Measurements from ENCODE around the gene INCENP.
A peak's percentile ranks its signal among the peaks of the same experiment; 100 is the strongest.

Gene INCENP

GRCh38 chr11:62169935-62170334 is 46.1 kb downstream of the INCENP start:
- POLR2A ChIA-PET: interaction anchor here (0.6 kb wide), 1 partner anchor 44 kb away, joined by 3 read pairs; no protein-coding TSS in a partner anchor
- H3K4me3 ChIP-seq (ENCODE audit: low read depth, low read length): no peak overlapping the region
- CTCF ChIA-PET: interaction anchor here (0.6 to 1.0 kb wide), 3 partner anchors 10 to 106 kb away, joined by 3 to 4 read pairs (median 3); no protein-coding TSS in a partner anchor
- no peaks in the 10 kb centered on the region for H3K4me1 ChIP-seq (ENCODE audit: control insufficient read depth, insufficient read depth, low read length)
- no peak for TF ChIP-seq ZNF398 (tag by site-specific recombination; IDR thresholded peaks at IDR 0.05)
- TF ChIP-seq ZNF341 (tag by site-specific recombination; IDR thresholded peaks at IDR 0.05; ENCODE audit: low read depth): no peak
- no peak for TF ChIP-seq ZNF311 (tag by site-specific recombination; IDR thresholded peaks at IDR 0.05; ENCODE audit: borderline replicate concordance)
- TF ChIP-seq ZNF513 (tag by site-specific recombination; IDR thresholded peaks at IDR 0.05): no peak
- TF ChIP-seq REST (tag by site-specific recombination; IDR thresholded peaks at IDR 0.05): no peak
- no peak for TF ChIP-seq PATZ1 (tag by site-specific recombination; IDR thresholded peaks at IDR 0.05)
- no peak for TF ChIP-seq ZNF274 (IDR thresholded peaks at IDR 0.05; ENCODE audit: low read length)
- TF ChIP-seq ZNF274 (tag by site-specific recombination; IDR thresholded peaks at IDR 0.05; ENCODE audit: borderline replicate concordance): no peak
- TF ChIP-seq ZNF48 (tag by site-specific recombination; IDR thresholded peaks at IDR 0.05): no peak
- no peak for TF ChIP-seq ZFP41 (tag by site-specific recombination; IDR thresholded peaks at IDR 0.05; ENCODE audit: borderline replicate concordance)
- TF ChIP-seq KLF1 (tag by site-specific recombination; IDR thresholded peaks at IDR 0.05): no peak
- no peak for TF ChIP-seq ZNF660 (tag by site-specific recombination; IDR thresholded peaks at IDR 0.05)
- no peak overlapping the region for H3K27ac ChIP-seq (ENCODE audit: extremely low read depth, low read depth, low read length)
- no peaks in the 10 kb centered on the region for H3K36me3 ChIP-seq (ENCODE audit: control insufficient read depth in 2 of 2, insufficient read depth in 1 of 2, low read length in 2 of 2)
- H3K9me3 ChIP-seq (ENCODE audit: control insufficient read depth, insufficient read depth, low read depth, low read length): no peaks in the 10 kb centered on the region

- no peak overlapping the region for H3K4me3 ChIP-seq (ENCODE audit: low read depth, low read length)
- no peaks in the 10 kb centered on the region for H3K36me3 ChIP-seq (ENCODE audit: control insufficient read depth in 2 of 2, insufficient read depth in 1 of 2, low read length in 2 of 2)
- no peaks in the 10 kb centered on the region for H3K4me1 ChIP-seq (ENCODE audit: control insufficient read depth, insufficient read depth, low read length)
- no peaks in the 10 kb centered on the region for H3K9me3 ChIP-seq (ENCODE audit: control insufficient read depth, insufficient read depth, low read depth, low read length)
- ChIA-PET POLR2A (interaction anchor here (0.6 kb wide), 1 partner anchor 33 kb away, joined by 3 read pairs; no protein-coding TSS in a partner anchor), CTCF (interaction anchor here (0.6 to 2.2 kb wide), 29 partner anchors 9 to 458 kb away, joined by 3 to 13 read pairs (median 3); partner anchors contain the start of genes ASRGL1 and SCGB1D2)
- H3K27ac ChIP-seq (ENCODE audit: extremely low read depth, low read depth, low read length): no peak overlapping the region
- TF ChIP-seq ZBTB17 (tag by site-specific recombination; IDR thresholded peaks at IDR 0.05): peak; percentile 66; the same call in 1 of the 2 replicates
- no peak for TF ChIP-seq IKZF3 (tag by site-specific recombination; IDR thresholded peaks at IDR 0.05)
- no peak for TF ChIP-seq SP3 (tag by site-specific recombination; IDR thresholded peaks at IDR 0.05)
- no peak for TF ChIP-seq ZIC2 (tag by site-specific recombination; IDR thresholded peaks at IDR 0.05)
- TF ChIP-seq TCF7L2 (IDR thresholded peaks at IDR 0.05; ENCODE audit: borderline replicate concordance, low read depth, low read length): no peak
- peak; percentile 64; the same call in 1 of the 2 replicates for TF ChIP-seq ZNF660 (tag by site-specific recombination; IDR thresholded peaks at IDR 0.05)
- peak; percentile 65 for TF ChIP-seq ZNF654 (tag by site-specific recombination; IDR thresholded peaks at IDR 0.05; ENCODE audit: low read depth)
- TF ChIP-seq ZBTB11 (tag by site-specific recombination; conservative IDR thresholded peaks at IDR 0.05; ENCODE audit: low read depth): no peak
- no peak for TF ChIP-seq ZNF548 (tag by site-specific recombination; IDR thresholded peaks at IDR 0.05)
- peak; percentile 56 for TF ChIP-seq ZBTB48 (tag by site-specific recombination; IDR thresholded peaks at IDR 0.05)
Observed at GRCh38 chr11:62171261-62171723, 47.5 kb downstream of the INCENP start.
